Measurements from ENCODE around the gene PATJ.
"Not testable (repeated sequence)": the region's sequence is repeated elsewhere in the genome, so short reads cannot be mapped to it uniquely, and the experiment has no call there.

PATJ gene, protein sequence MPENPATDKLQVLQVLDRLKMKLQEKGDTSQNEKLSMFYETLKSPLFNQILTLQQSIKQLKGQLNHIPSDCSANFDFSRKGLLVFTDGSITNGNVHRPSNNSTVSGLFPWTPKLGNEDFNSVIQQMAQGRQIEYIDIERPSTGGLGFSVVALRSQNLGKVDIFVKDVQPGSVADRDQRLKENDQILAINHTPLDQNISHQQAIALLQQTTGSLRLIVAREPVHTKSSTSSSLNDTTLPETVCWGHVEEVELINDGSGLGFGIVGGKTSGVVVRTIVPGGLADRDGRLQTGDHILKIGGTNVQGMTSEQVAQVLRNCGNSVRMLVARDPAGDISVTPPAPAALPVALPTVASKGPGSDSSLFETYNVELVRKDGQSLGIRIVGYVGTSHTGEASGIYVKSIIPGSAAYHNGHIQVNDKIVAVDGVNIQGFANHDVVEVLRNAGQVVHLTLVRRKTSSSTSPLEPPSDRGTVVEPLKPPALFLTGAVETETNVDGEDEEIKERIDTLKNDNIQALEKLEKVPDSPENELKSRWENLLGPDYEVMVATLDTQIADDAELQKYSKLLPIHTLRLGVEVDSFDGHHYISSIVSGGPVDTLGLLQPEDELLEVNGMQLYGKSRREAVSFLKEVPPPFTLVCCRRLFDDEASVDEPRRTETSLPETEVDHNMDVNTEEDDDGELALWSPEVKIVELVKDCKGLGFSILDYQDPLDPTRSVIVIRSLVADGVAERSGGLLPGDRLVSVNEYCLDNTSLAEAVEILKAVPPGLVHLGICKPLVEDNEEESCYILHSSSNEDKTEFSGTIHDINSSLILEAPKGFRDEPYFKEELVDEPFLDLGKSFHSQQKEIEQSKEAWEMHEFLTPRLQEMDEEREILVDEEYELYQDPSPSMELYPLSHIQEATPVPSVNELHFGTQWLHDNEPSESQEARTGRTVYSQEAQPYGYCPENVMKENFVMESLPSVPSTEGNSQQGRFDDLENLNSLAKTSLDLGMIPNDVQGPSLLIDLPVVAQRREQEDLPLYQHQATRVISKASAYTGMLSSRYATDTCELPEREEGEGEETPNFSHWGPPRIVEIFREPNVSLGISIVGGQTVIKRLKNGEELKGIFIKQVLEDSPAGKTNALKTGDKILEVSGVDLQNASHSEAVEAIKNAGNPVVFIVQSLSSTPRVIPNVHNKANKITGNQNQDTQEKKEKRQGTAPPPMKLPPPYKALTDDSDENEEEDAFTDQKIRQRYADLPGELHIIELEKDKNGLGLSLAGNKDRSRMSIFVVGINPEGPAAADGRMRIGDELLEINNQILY (N-terminal part only)

DNA sequence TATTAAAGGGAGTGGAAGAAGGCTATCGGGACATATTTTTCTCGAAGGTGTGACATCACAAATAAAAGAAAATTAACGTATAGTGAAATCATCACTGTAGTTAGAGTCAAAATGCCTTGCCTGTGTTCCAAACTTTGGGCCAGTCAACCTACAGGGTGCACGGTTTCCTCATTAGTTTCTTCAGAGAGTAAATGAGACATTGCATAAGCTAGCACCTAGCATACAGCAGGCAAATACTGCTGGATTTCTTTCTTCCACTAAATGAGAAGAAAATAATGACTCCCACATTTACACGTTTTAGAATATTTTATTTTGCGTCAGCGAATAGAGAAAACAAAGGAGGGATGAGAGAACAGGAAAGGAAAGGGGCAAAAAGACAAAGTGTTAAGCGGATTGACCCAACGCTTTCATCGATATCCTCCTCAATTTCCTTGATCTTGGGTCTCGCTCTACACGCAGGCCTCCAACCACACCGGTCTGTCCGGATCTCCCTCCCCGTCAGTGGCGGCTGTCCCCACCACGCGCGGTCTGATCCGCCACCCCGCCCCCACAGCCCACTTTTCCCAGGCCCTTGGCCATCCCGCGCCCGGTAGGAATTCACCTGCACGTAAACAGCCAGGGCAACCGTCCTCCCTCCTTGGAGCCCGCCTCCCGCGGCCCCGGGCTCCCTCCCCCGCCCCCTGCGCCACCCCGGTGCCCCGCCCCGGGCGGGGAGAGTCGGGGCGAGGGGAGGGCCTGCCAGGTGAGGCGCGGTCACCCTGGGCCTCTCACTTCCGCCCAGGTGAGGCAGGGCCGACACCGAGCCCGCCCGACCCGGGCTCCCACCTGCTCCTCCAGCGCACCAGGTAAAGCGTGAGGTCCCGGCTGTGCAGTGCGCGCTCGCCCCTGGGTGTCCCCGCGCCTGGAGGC is at the start of gene PATJ:
Gene PATJ (plus strand): TSS at position 770 of the 909 bp plus-strand sequence. CDS start 20,413 bp downstream, outside the sequence.
- DNase-seq = no peak

DNA sequence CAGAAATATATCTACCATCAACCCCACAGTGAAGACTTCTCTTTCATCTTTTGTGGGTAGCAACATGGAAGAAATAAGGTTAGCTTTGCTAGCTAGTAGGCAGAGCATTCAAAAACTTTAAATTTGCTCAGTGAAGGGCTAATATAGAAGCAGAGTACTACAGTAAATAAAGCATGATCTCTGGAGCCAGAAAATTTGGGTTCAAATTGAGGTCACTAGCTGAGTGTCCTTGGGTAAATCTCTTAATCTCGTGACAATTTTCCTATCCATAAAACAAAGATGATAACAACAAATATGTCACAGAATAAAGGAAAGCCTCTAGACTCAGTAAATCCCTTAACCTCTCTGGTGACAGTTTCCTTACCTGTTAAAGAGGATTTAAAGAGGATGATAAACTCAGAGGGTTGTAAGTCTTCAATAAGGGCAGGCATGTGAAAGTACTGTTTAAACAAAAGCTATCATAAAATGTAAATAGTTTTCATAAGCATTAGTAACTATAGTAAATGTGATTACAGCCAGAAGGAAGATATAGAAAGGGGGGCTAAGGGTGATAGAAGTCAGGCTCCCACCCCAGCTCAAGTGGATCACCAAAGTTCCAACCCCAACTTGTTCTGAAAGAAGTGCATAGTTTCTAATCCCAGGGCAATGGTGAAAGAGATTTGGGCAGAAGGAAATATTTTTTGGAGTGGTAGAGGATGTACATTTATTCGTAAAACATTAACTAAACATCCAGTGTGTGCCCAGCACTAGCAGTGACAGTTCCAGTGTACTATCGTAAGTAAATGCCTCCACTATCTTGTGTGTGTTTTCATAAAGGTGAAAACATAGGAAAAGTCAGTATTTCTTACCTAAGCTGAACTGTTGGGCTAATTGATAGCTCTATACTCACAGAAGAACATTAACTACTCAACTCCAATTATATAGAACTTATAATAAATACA is 42.1 kb upstream of the PATJ start:
- no peak for DNase-seq

DNA sequence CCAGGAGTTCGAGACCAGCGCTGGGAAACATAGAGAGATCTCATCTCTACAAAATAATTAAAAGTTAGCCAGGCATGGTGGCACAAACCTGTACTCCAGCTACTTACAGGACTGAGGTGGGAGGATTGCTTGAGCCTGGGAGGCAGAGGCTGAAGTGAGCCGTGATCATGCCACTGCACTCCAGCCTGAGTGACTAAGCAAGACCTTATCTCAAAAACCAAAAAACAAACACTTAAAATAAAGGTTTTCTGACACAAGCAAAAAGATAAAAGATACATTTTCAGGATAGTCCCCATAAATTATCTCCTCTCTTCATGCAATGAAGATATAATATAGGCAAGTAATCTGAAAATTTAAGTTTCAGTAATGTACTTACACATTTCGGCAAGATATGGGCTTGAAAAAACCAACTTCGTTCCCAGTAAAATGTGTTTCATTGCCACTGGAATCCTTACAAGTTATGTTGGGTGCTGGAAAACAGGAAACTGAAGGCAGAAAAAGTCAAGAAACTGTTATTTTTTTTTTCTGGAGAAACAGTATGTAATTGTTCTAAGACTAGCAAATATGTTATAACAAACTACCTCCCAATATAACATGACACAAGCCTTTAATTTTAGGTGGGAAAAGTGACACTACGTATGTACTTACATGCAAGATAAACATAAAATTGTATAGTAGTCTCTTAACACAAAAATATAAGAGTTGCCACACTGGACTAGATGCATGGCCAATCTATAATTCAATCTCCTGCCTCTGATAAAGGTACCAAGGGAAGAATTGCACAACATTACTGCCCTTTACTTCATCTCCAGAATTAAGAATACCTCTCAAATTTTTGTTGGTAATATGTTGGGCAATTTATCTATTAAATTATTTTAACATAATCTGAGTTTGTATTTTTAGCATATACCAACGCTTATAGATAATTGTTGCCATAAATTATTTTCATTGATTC is 33.0 kb upstream of the PATJ start:
- DNase-seq = no peak

- no peak for DNase-seq
Measured at GRCh38 chr1:61709908-61710289, 32.4 kb upstream of the PATJ start.

GRCh38 chr1:61711257-61711656 is 31.0 kb upstream of the PATJ start:
- DNase-seq = not testable (repeated sequence)

- no peak for DNase-seq
Measured at GRCh38 chr1:61711969-61712368, 30.3 kb upstream of the PATJ start.

- DNase-seq = not testable (repeated sequence)
Measured at GRCh38 chr1:61718996-61719663, 23.1 kb upstream of the PATJ start.

DNA sequence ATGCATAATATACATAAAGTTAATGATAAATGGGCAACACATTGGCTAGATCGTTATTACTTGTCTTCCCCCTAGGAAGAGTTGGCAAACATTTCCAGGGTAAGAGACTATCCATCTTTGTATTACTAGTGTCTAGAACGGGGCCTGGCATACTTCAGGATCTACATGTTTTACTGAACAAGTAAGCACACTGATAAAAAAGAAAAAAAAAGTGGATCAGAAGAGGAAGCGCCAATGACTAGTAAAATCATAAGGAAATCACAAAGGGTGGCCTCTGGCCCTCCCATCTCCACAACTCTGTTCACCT is 17.8 kb upstream of the PATJ start:
- DNase-seq = no peak

DNA sequence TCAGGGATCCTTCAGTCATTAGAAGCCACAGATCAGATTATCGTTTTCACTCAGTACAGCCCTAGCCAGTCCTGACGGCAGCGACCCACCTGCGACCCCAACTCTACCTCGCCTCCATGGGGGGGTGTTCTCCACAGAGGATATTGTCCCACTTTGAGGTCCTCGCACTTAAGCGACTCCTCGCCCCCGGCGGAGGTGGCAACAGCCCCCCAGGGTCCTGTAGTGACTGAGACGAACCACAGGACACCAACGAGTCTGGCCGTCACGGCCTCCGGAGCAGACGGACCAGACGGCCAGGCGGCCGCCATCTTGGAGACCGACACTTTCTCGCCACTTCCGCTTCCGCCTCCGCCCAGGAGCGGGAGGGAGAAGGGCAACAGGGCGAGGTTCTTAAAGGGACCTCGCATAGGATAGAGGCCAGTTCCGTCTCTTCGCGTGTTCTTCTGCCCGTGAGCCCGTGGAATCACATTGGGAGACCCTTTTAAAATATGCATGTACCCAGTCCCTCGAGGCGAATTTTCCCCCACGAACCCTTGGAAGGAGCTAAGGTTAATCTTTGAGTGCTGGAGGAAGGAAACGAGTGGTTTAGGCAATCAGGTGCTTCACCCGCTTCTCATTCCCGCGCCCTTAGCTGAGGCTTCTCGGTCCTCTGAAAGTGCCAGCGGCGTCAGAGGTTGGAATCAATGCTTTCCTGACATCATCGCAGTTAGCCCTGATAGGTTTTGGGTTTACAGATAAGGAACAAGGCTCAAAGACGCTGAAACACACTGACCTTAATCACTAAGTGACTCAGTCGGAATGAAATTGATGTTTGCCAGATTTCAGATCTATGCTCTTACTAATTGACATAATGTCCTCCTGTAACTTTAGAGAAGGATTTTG is 17.2 kb upstream of the PATJ start, which contains the start of gene TM2D1:
Gene TM2D1 (minus strand): TSS at position 329 of the 882 bp plus-strand sequence. CDS start 21 bp downstream, at position 308.
- peak; percentile 90 for DNase-seq

DNA sequence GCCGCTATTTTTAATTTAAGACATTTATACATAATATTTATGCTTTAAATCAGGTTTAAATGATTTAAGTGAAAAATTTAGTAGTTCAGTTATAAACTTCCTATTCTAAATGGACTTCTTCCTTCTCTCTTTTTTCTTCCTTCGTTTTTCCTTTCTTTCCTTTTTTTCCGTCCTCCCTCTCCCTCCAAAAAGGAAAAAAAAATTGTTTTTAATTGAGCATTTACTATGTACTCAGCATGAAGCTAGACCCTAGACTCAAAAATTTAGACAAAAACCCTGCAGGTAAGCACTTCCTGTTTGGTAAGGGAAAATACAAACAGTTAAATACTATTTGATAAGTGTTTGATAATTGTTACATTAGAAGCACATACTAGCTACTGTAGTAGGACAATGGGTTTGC is 14.7 kb upstream of the PATJ start:
- DNase-seq = no peak

- DNase-seq = not testable (repeated sequence)
Measured at GRCh38 chr1:61730679-61731078, 11.6 kb upstream of the PATJ start.

DNA sequence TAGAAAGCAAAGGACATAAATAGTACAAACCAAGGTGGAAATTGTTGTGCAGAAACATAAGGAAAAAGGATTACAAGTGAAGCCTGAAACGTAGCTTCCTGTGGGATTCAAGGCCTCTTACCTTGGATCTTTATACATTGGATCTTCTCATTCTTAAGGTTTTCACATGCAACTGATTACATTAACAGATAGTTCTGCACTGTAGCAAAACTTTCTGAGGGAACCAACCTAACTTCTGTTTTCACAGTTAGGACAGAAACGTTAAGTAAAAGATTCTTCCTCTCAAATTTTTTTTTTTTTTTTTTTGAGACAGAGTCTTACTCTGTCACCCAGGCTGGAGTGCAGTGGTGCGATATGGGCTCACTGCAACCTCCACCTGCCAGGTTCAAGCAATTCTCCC is 9.6 kb upstream of the PATJ start:
- DNase-seq = no peak

- DNase-seq = no peak
Measured at GRCh38 chr1:61740751-61741700, 1.3 kb upstream of the PATJ start.

DNA sequence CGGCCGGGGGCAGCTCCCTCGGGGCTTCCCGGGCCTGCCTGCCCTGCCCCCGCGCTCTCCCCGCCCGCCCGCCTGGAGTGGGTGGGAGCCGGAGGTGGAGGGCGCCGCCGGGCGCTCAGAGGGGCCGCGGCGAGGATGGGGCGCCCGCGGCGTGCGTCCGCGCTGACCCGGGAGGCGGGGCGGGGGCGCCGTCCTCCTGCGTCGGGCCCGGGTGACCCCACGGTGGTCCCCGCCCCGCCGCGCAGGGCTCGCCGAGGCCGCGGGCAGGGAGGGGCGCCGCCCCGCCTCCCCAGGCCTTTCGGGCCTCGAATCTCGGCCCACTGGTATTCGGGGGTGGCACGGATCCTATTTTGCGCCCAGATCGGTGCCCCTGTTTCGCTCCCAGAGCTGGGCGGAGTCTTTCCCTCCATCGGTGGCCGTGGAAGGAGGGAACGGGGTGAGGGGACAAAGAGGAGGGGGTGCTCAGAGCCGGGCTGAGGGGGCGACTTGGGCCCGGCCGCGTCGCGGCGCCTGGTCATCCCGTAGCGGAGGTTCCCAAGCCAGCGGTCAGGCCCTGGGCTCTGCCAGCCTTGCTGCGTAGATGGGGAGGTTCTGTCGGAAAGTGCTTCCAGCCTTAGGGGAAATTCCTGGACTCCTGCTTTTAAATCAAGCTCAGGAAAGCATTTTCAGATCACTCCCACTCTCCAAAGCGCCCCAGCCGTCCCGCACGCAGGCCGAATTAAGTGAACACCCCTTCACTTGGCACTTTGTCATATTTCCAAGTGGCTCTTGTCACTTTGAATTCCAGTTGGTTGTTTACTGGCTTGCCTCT is 545 bp downstream of the PATJ start:
- DNase-seq = no peak

DNA sequence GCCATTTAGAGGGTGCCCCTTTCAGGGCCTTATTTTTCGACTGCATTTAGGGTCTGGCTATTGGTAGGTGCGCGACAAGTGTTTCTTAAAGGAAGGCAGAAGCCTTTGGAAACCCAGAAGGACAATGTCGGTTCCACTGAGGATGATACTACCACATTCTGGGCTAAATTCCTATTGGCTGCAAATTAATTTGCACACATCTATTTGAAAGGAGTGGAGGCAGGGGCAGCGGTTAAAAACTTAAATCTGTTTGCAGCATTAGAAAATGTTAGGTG is 1.1 kb downstream of the PATJ start:
- DNase-seq = no peak

Data from SHP77 treated with DMSO at 0.1 percent for 48 hours (cell line).